K562 (cell line): ENCODE measurements around the gene SRL. TPM values are rescaled to one million over a fixed set of nuclear protein-coding genes. Genes with fewer than 3 reads are reported as not detected.

Experiments
- ATAC-seq: fragments of 200-7000 bp; cut with Tn5 transposase; 3 replicates; pipeline ENCODE4 v1.9.1; 2020; ENCODE audit warnings: moderate library complexity
- BruUV-seq: library from RNA; stranded (reverse); fragments of 400-500 nt; replicated peaks from 2 replicates; lab custom pipeline; 2021; lab: Mats Ljungman, UMichigan
- CTCF ChIA-PET: fragments of 300-600 bp; formaldehyde crosslinking; extraction: SDS; loops from one replicate; lab custom pipeline; 2021; ENCODE audit warnings: low intra/inter-chr PET ratio; lab: Yijun Ruan, JAX
- POLR2A ChIA-PET: fragments of 300-600, 350-650 bp; sonication (Branson Sonifier 250); formaldehyde crosslinking; extraction: SDS; loops from one replicate; lab custom pipeline; 2021; ENCODE audit warnings: antibody characterized with exemption, inconsistent platforms; lab: Yijun Ruan, JAX
- DNase-seq, 4 experiments: peaks; one replicate each; pipeline versions ENCODE4 v3.0.0 to v3.0.0-alpha.2; 2011 to 2018; ENCODE audit warnings: low spot score in 3 of 4, mixed read lengths in 3 of 4; ENCODE audit errors: extremely low read depth in 1 of 4
- FAIRE-seq: peaks from 2 replicates; lab custom pipeline; 2011; peaks lifted over from hg19 to GRCh38; lab: Jason Lieb, UNC
- H2AFZ ChIP-seq: 2 replicates; pipeline ENCODE4 v1.6.0; 2011; ENCODE audit warnings: low read depth, low read length, control low read depth, inconsistent platforms
- H3K27ac ChIP-seq: fragments of 200-600 bp; 3 replicates; pipeline ENCODE4 v1.8.0; 2011; ENCODE audit warnings: low read depth, mild to moderate bottlenecking, control low read depth, inconsistent platforms, low read length, moderate library complexity, mixed read lengths; ENCODE audit errors: extremely low read depth
- H3K27me3 ChIP-seq, 2 experiments: fragments of 300-600 bp in 1 of 2; 2 replicates in 1 of 2; 3 replicates in 1 of 2; pipeline versions ENCODE4 v1.6.0 to v1.8.0; 2011; ENCODE audit warnings: inconsistent platforms in 2 of 2, low read length in 2 of 2, mild to moderate bottlenecking in 1 of 2, mixed read lengths in 1 of 2, moderate library complexity in 1 of 2; ENCODE audit not compliant: control insufficient read depth in 2 of 2, insufficient read depth in 2 of 2
- H3K36me3 ChIP-seq: fragments of 300-600 bp; 3 replicates; pipeline ENCODE4 v1.8.0; 2011; ENCODE audit warnings: mild to moderate bottlenecking, low read length, inconsistent platforms; ENCODE audit not compliant: control insufficient read depth, insufficient read depth
- H3K4me1 ChIP-seq, 2 experiments: fragments of 200-600 bp in 1 of 2; replicated peaks in 1 of 2; 2 replicates in 1 of 2; 3 replicates in 1 of 2; pipeline versions ENCODE4 v1.5.1 to v1.8.0; 2011; ENCODE audit warnings: inconsistent platforms in 2 of 2, low read length in 2 of 2, mild to moderate bottlenecking in 1 of 2, mixed read lengths in 1 of 2, moderate library complexity in 1 of 2; ENCODE audit not compliant: control insufficient read depth in 2 of 2, insufficient read depth in 2 of 2
- H3K4me2 ChIP-seq: 2 replicates; pipeline ENCODE4 v1.6.1; 2011; ENCODE audit warnings: low read length, control low read depth, inconsistent platforms, mixed read lengths; ENCODE audit not compliant: insufficient read depth
- H3K4me3 ChIP-seq: fragments of 200-600 bp; sonication (generic), shearing (Covaris generic); 2 replicates; pipeline ENCODE4 v1.5.1; 2016; ENCODE audit warnings: control low read depth, inconsistent platforms
- H3K79me2 ChIP-seq: fragments of 200-600 bp; 3 replicates; pipeline ENCODE4 v1.8.0; 2011; ENCODE audit warnings: low read length, inconsistent platforms; ENCODE audit not compliant: control insufficient read depth, insufficient read depth
- H3K9ac ChIP-seq, 2 experiments: 2 replicates each; pipeline versions ENCODE4 v1.6.0 to v1.6.1; 2011; ENCODE audit warnings: low read depth in 2 of 2, low read length in 2 of 2, control low read depth in 1 of 2, inconsistent platforms in 1 of 2, mild to moderate bottlenecking in 1 of 2, mixed read lengths in 1 of 2; ENCODE audit not compliant: insufficient read depth in 1 of 2
- H3K9me1 ChIP-seq: one replicate; pipeline ENCODE4 v1.6.0; 2011; ENCODE audit warnings: inconsistent platforms, mild to moderate bottlenecking, low read length, moderate library complexity; ENCODE audit not compliant: control insufficient read depth, insufficient read depth
- H3K9me3 ChIP-seq: replicated peaks from 2 replicates; pipeline ENCODE4 v1.5.1; 2011; ENCODE audit warnings: low read depth, low read length, inconsistent platforms; ENCODE audit not compliant: control insufficient read depth, insufficient read depth
- H4K20me1 ChIP-seq: replicated peaks from 2 replicates; pipeline ENCODE4 v1.6.1; 2011; ENCODE audit warnings: low read length, inconsistent platforms, mixed read lengths; ENCODE audit not compliant: control insufficient read depth, insufficient read depth
- CHD7 ChIP-seq: fragments of 200-600 bp; sonication (generic); IDR thresholded peaks from one replicate; pipeline ENCODE4 v1.6.1; 2012; ENCODE audit warnings: mild to moderate bottlenecking, low read depth, low read length, inconsistent platforms
- ETV6 ChIP-seq, 3 experiments: fragments of 150-350 bp in 1 of 3; sonication (generic) in 1 of 3; formaldehyde crosslinking in 1 of 3; IDR thresholded peaks; 2 replicates each; pipeline versions ENCODE4 v1.6.1 to v1.8.0; 2014 to 2022; ENCODE audit warnings: borderline replicate concordance in 2 of 3, low read depth in 2 of 3, antibody characterized with exemption in 1 of 3, low read length in 1 of 3, mild to moderate bottlenecking in 1 of 3, missing genetic modification reagents in 1 of 3
- FOXJ2 ChIP-seq: fragments of 200-800 bp; sonication (Bioruptor generic); IDR thresholded peaks from 2 replicates; pipeline ENCODE4 v1.6.1; 2016; ENCODE audit warnings: missing genetic modification characterization, missing compliant biosample characterization
- HLTF ChIP-seq: fragments of 450-650 bp; IDR thresholded peaks from 2 replicates; pipeline ENCODE4 v1.6.1; 2016
- KLF16 ChIP-seq: IDR thresholded peaks from 2 replicates; pipeline ENCODE4 v1.6.1; 2016; ENCODE audit warnings: antibody characterized with exemption
- MAFK ChIP-seq: IDR thresholded peaks from 2 replicates; pipeline ENCODE4 v1.6.1; 2011; ENCODE audit warnings: low read length, improper control_type of control experiment
- MIER1 ChIP-seq: fragments of 450-650 bp; IDR thresholded peaks from 2 replicates; pipeline ENCODE4 v1.6.1; 2016; ENCODE audit warnings: antibody characterized with exemption, mild to moderate bottlenecking, low read depth
- POLR2A ChIP-seq: fragments of 450-650 bp; conservative IDR thresholded peaks from 2 replicates; pipeline ENCODE4 v1.6.1; 2016
- WGBS: fragments of 100-300 bp; shearing (Covaris generic); methylation state at CpG from one replicate; pipeline ENCODE4 v1.1.6; 2016; ENCODE audit warnings: low coverage, mixed read lengths; ENCODE audit not compliant: insufficient coverage; ENCODE audit errors: missing lambda C conversion rate; 5-methylcytosine and 5-hydroxymethylcytosine counted together
- in situ Hi-C: fragments of 300-500 bp; cut with MboI; formaldehyde crosslinking; loops from 4 replicates; pipeline ENCODE4 v1.15.0; 2018; ENCODE audit warnings: inconsistent platforms, mixed read lengths
- intact Hi-C: fragments of 100-400 bp; cut with micrococcal nuclease; formaldehyde crosslinking; loops from 2 replicates; pipeline ENCODE4 v1.14.2; 2022
- polyA plus RNA-seq, 8 experiments: library from polyadenylated mRNA; depleted of rRNA in 4 of 8; stranded (reverse) in 5 of 8; unstranded in 3 of 8; fragments of >200 nt; fragmentation: Nextera tagmentation in 2 of 8; fragmentation: Illumina TruSeq in 1 of 8; extraction: Ambion mirVana in 2 of 8; extraction: Trizol in 1 of 8; gene quantifications; 2 replicates each; pipeline versions ENCODE4 v1.2.1 to v1.2.3, GENCODE V29; 2011 to 2014; ENCODE audit warnings: inconsistent platforms in 1 of 8, missing spikeins in 1 of 8
- total RNA-seq, 7 experiments: library from RNA; depleted of rRNA in 6 of 7; stranded (reverse); fragments of >200 nt in 6 of 7; fragmentation: Illumina TruSeq in 2 of 7; extraction: Trizol in 2 of 7; gene quantifications; 2 replicates each; pipeline versions ENCODE4 v1.2.1 to v1.2.3, GENCODE V29; 2011 to 2021; ENCODE audit warnings: low replicate concordance in 1 of 7

The SRL gene
- total and polyA plus RNA-seq, 9 of the 15 experiments (the other 6 are each of a cell fraction or from before 2014, with no cell fraction given), result 0.01 TPM; not detected in 8

DNA sequence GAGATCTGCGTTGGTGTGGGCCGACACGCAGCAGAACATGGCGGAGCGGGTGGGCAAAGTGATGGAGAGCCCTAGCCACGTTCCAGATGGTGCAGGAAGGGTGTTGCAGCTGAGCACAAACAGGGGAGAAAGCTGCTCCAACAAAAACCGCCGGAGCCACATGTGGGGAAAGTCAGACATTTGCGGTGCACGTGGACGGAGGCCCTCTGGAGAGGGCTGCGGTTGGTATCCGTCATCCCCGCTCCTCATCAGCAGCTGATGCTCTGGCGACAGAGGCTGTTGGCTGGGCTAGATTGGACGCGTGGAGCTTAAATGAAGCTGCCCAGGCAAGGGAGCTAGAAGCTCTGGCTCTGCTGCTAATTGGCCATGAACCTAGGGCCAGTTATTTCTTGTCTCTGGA, 82.2 kb downstream of the SRL start:
- Histone ChIP-seq H3K9ac (no peak overlapping the region), H3K27me3 (peaks cover 20 to 41% of the 10 kb centered on the region in 2 experiments), H3K36me3 (no peaks in the 10 kb centered on the region), H2AFZ (no peak overlapping the region), H3K27ac (no peak overlapping the region), H3K4me1 (no peaks in the 10 kb centered on the region; a peak in 1 of 5 replicates), H4K20me1 (no peaks in the 10 kb centered on the region), H3K4me2 (no peak overlapping the region), H3K79me2 (no peaks in the 10 kb centered on the region), H3K9me3 (no peaks in the 10 kb centered on the region), H3K9me1 (no peaks in the 10 kb centered on the region), H3K4me3 (no peak overlapping the region)
- WGBS, result 15% methylated on average over 15 of the region's 17 CpGs
- CTCF ChIA-PET, result no interaction called here
- FAIRE-seq (no peak), ATAC-seq (no peak), DNase-seq (no peak)
- no TSS peak for BruUV-seq
- in situ Hi-C loops (no loop called here), intact Hi-C loops (no loop called here)
- POLR2A ChIA-PET, result interaction anchor here (0.7 kb wide), 2 partner anchors 8 to 24 kb away, joined by 3 read pairs; no protein-coding TSS in a partner anchor
- TF ChIP-seq KLF16 (no peak), CHD7 (no peak), ETV6 (IDR thresholded peaks at IDR 0.05; ENCODE audit: borderline replicate concordance in 1 of 2, low read depth in 2 of 2, low read length in 1 of 2) (no peak), ETV6 (CRISPR knock-in tag; IDR thresholded peaks at IDR 0.05; ENCODE audit: borderline replicate concordance) (no peak), MIER1 (no peak), POLR2A (no peak), FOXJ2 (tag) (no peak), HLTF (no peak), MAFK (no peak)
